B cell (primary cell): ENCODE results near the gene PPL. TPM values are rescaled to one million over a fixed set of nuclear protein-coding genes. Genes with fewer than 3 reads are reported as not detected.

Experiments
- ATAC-seq: fragments of 200-7000 bp; cut with Tn5 transposase; one replicate; pipeline ENCODE4 v1.10.0; 2021; ENCODE audit warnings: low read depth, mild to moderate bottlenecking, moderate number of reproducible peaks, moderate library complexity
- CTCF ChIA-PET: fragments of 350-600 bp; sonication (Branson Sonifier 250); formaldehyde crosslinking; loops from one replicate; lab custom pipeline; 2021; ENCODE audit warnings: antibody characterized with exemption, inconsistent platforms; lab: Charles Lee
- POLR2A ChIA-PET: fragments of 350-600 bp; sonication (Branson Sonifier 250); formaldehyde crosslinking; loops from one replicate; lab custom pipeline; 2021; ENCODE audit warnings: antibody characterized with exemption; lab: Charles Lee
- DNase-seq: peaks from one replicate; pipeline ENCODE4 v3.0.0; 2013
- H2AFZ ChIP-seq: 2 replicates; pipeline ENCODE4 v1.6.1; 2012; ENCODE audit warnings: mild to moderate bottlenecking, low read depth, low read length; ENCODE audit not compliant: insufficient read depth, poor library complexity, severe bottlenecking
- H3K27ac ChIP-seq, 2 donors: 1 replicate in 1 of 2; 2 replicates in 1 of 2; pipeline ENCODE4 v1.5.1; 2012 to 2013; ENCODE audit warnings: low read length in 2 of 2, mild to moderate bottlenecking in 2 of 2, moderate library complexity in 1 of 2
- H3K27me3 ChIP-seq, 4 experiments: fragments of 200-600 bp in 1 of 4; sonication (generic) in 1 of 4; replicated peaks in 1 of 4; 1 replicate in 2 of 4; 2 replicates in 2 of 4; pipeline versions ENCODE4 v1.6.1 to v1.7.0; 2013 to 2016; ENCODE audit warnings: low read length in 3 of 4, mild to moderate bottlenecking in 2 of 4, mixed read lengths in 1 of 4, moderate library complexity in 1 of 4; ENCODE audit not compliant: insufficient read depth in 4 of 4, control insufficient read depth in 3 of 4; ENCODE audit errors: control extremely low read depth in 1 of 4
- H3K36me3 ChIP-seq, 2 experiments: replicated peaks in 1 of 2; 1 replicate in 1 of 2; 2 replicates in 1 of 2; pipeline versions ENCODE4 v1.6.1 to v1.7.1; 2013; ENCODE audit warnings: low read length in 1 of 2; ENCODE audit not compliant: insufficient read depth in 2 of 2, control insufficient read depth in 1 of 2; ENCODE audit errors: control extremely low read depth in 1 of 2, extremely low read depth in 1 of 2
- H3K4me1 ChIP-seq, 2 donors: fragments of 200-600 bp in 1 of 2; sonication (generic) in 1 of 2; 1 replicate in 1 of 2; 2 replicates in 1 of 2; pipeline versions ENCODE4 v1.5.1 to v1.6.1; 2013 to 2017; ENCODE audit warnings: low read length in 2 of 2; ENCODE audit not compliant: control insufficient read depth in 2 of 2, insufficient read depth in 2 of 2
- H3K4me2 ChIP-seq: replicated peaks from 2 replicates; pipeline ENCODE3; 2012; ENCODE audit warnings: mild to moderate bottlenecking, low read depth, low read length; ENCODE audit not compliant: poor library complexity, severe bottlenecking
- H3K4me3 ChIP-seq, 5 experiments: fragments of 200-600 bp in 1 of 5; sonication (generic) in 1 of 5; 1 replicate in 3 of 5; 2 replicates in 2 of 5; pipeline versions ENCODE4 v1.5.1 to v1.7.0; 2011 to 2016; ENCODE audit warnings: low read length in 4 of 5, mild to moderate bottlenecking in 4 of 5, low read depth in 2 of 5, control low read depth in 1 of 5, moderate library complexity in 1 of 5; ENCODE audit not compliant: insufficient read depth in 1 of 5; ENCODE audit errors: control extremely low read depth in 1 of 5, extremely low read depth in 1 of 5
- H3K79me2 ChIP-seq: fragments of 200-600 bp; sonication (generic); one replicate; pipeline ENCODE4 v1.6.0; 2016; ENCODE audit warnings: low read length; ENCODE audit not compliant: control insufficient read depth, insufficient read depth
- H3K9ac ChIP-seq: fragments of 200-600 bp; sonication (generic); 2 replicates; pipeline ENCODE4 v1.6.1; 2017; ENCODE audit warnings: mild to moderate bottlenecking, low read length, moderate library complexity
- H3K9me3 ChIP-seq, 3 donors: one replicate each; pipeline versions ENCODE4 v1.6.1 to v1.7.1; 2013; ENCODE audit warnings: low read length in 2 of 3; ENCODE audit not compliant: control insufficient read depth in 2 of 3, insufficient read depth in 1 of 3; ENCODE audit errors: control extremely low read depth in 1 of 3
- H4K20me1 ChIP-seq: 2 replicates; pipeline ENCODE4 v1.6.0; 2012; ENCODE audit warnings: mild to moderate bottlenecking, low read length; ENCODE audit not compliant: insufficient read depth, control insufficient read depth, poor library complexity, severe bottlenecking
- H3K27ac Mint-ChIP-seq: one replicate; pipeline ENCODE4 v1.8.0; 2021; ENCODE audit warnings: mixed read lengths
- H3K27me3 Mint-ChIP-seq: one replicate; pipeline ENCODE4 v1.8.0; 2021; ENCODE audit warnings: mixed read lengths
- H3K4me1 Mint-ChIP-seq: one replicate; pipeline ENCODE4 v1.8.0; 2021; ENCODE audit warnings: mixed read lengths
- H3K4me3 Mint-ChIP-seq: one replicate; pipeline ENCODE4 v1.8.0; 2021; ENCODE audit warnings: mixed read lengths
- H3K9me3 Mint-ChIP-seq: one replicate; pipeline ENCODE4 v1.8.0; 2022; ENCODE audit warnings: mixed read lengths; ENCODE audit not compliant: insufficient read depth
- CTCF ChIP-seq: fragments of 200-600 bp; IDR thresholded peaks from one replicate; pipeline ENCODE4 v1.8.0; 2022; ENCODE audit warnings: antibody characterized with exemption, mild to moderate bottlenecking
- EZH2 ChIP-seq: IDR thresholded peaks from 2 replicates; pipeline ENCODE4 v1.6.1; 2012; ENCODE audit warnings: borderline replicate concordance, low read depth, mild to moderate bottlenecking, moderate library complexity, low read length; ENCODE audit not compliant: insufficient read depth, poor library complexity, severe bottlenecking
- WGBS: methylation state at CpG from one replicate; pipeline ENCODE4 v1.1.5; 2013; ENCODE audit warnings: missing lambda C conversion rate; ENCODE audit not compliant: insufficient coverage; 5-methylcytosine and 5-hydroxymethylcytosine counted together
- intact Hi-C: fragments of 100-400 bp; cut with micrococcal nuclease; formaldehyde crosslinking; loops from one replicate; pipeline ENCODE4 v1.10.0; 2022
- polyA plus RNA-seq: library from polyadenylated mRNA; depleted of rRNA; stranded (reverse); fragments of >200 nt; gene quantifications from 2 replicates; pipeline ENCODE4 v1.2.3, GENCODE V29; 2012
- total RNA-seq, 2 donors: library from RNA; stranded (reverse); fragments of 120-200 nt in 1 of 2; gene quantifications; 1 replicate in 1 of 2; 2 replicates in 1 of 2; pipeline versions ENCODE4 v1.2.3 to v1.2.4, GENCODE V29; 2013 to 2022

The PPL gene
- total and polyA plus RNA-seq, 2 donors (not counting 1 experiment from before 2014, with no cell fraction given), result not detected

- Histone ChIP-seq H3K4me3 (no peak overlapping the region), H3K27me3 (peaks cover 0 to 12% (median under 1%) of the 10 kb centered on the region in 4 experiments), H3K79me2 (no peaks in the 10 kb centered on the region), H3K27ac (no peak overlapping the region), H3K36me3 (no peaks in the 10 kb centered on the region), H3K4me1 (peaks cover 14 to 15% of the 10 kb centered on the region in 2 donors), H4K20me1 (no peaks in the 10 kb centered on the region), H2AFZ (no peak overlapping the region), H3K9me3 (peaks cover 0 to 26% (median 8%) of the 10 kb centered on the region in 3 donors), H3K9ac (no peak overlapping the region), H3K4me2 (no peak overlapping the region)
- Mint-ChIP-seq H3K4me3 (no peak overlapping the region), H3K27ac (no peak overlapping the region), H3K9me3 (no peaks in the 10 kb centered on the region), H3K27me3 (peaks cover 19% of the 10 kb centered on the region), H3K4me1 (peaks cover 10% of the 10 kb centered on the region)
- ATAC-seq, result no peak
- TF ChIP-seq CTCF, result no peak
- TF ChIP-seq EZH2, result no peak
- ChIA-PET CTCF (interaction anchor here (0.9 to 1.4 kb wide), 3 partner anchors 19 to 56 kb away, joined by 3 to 5 read pairs (median 4); partner anchors contain the start of gene SEC14L5), POLR2A (no interaction called here)
- DNase-seq, result no peak
- 96% methylated on average over 4 of the region's 5 CpGs for WGBS
- intact Hi-C loops, result no loop called here
These were observed 39.7 kb upstream of the PPL start for GRCh38 chr16:4976611-4977145.

- Mint-ChIP-seq H3K9me3 (no peaks in the 10 kb centered on the region), H3K27ac (peak overlapping the region; percentile 3), H3K27me3 (peaks cover 21% of the 10 kb centered on the region), H3K4me3 (no peak overlapping the region), H3K4me1 (peaks cover 10% of the 10 kb centered on the region)
- POLR2A ChIA-PET, result no interaction called here
- Histone ChIP-seq H4K20me1 (no peaks in the 10 kb centered on the region), H3K36me3 (no peaks in the 10 kb centered on the region), H3K9ac (no peak overlapping the region), H3K4me1 (peaks cover 14 to 15% of the 10 kb centered on the region in 2 donors), H3K27me3 (peaks cover 0 to 15% (median 0%) of the 10 kb centered on the region in 4 experiments), H3K79me2 (no peaks in the 10 kb centered on the region), H3K9me3 (peaks cover 0 to 26% (median 8%) of the 10 kb centered on the region in 3 donors), H3K4me3 (no peak overlapping the region), H2AFZ (no peak overlapping the region), H3K27ac (no peak overlapping the region), H3K4me2 (peak overlapping the region; percentile 11)
- WGBS, result 88% methylated on average over 1 of the region's 2 CpGs
- no peak for TF ChIP-seq CTCF
- ATAC-seq, result peak; percentile 96
- CTCF ChIA-PET, result interaction anchor here (0.9 to 1.4 kb wide), 3 partner anchors 19 to 57 kb away, joined by 3 to 5 read pairs (median 4); partner anchors contain the start of gene SEC14L5
- peak; percentile 73 for DNase-seq
- intact Hi-C loops, result no loop called here
These were observed 39.1 kb upstream of the PPL start for GRCh38 chr16:4976079-4976478.
